NB4 (cell line): Measurements from ENCODE around the gene PSMC5.

Source experiments
- DNase-seq: peaks from one replicate; pipeline ENCODE4 v3.0.0; 2010; ENCODE audit warnings: low read depth
- H3K4me3 ChIP-seq: one replicate; pipeline ENCODE4 v1.5.1; 2011; ENCODE audit warnings: mild to moderate bottlenecking, low read depth, low read length, moderate library complexity
- CTCF ChIP-seq: IDR thresholded peaks from one replicate; pipeline ENCODE4 v1.5.1; 2012; ENCODE audit warnings: low read depth, low read length
- MAX ChIP-seq: IDR thresholded peaks from 2 replicates; pipeline ENCODE4 v1.6.1; 2011; ENCODE audit warnings: low read depth, low read length
- MYC ChIP-seq: IDR thresholded peaks from 2 replicates; pipeline ENCODE4 v1.6.1; 2011; ENCODE audit warnings: low read depth, low read length
- POLR2A ChIP-seq: IDR thresholded peaks from 2 replicates; pipeline ENCODE4 v1.6.1; 2011; ENCODE audit warnings: mild to moderate bottlenecking; ENCODE audit not compliant: insufficient read length; ENCODE audit errors: extremely low read depth

Gene PSMC5

GRCh38 chr17:63843910-63844677, 16.9 kb downstream of the PSMC5 start:
- no peak for DNase-seq
- peak overlapping the region; percentile 87 for H3K4me3 ChIP-seq
- TF ChIP-seq CTCF (no peak), MYC (no peak), MAX (no peak), POLR2A (no peak)

GRCh38 chr17:63845509-63845908, 18.3 kb downstream of the PSMC5 start:
- H3K4me3 ChIP-seq, result no peak overlapping the region
- no peak for DNase-seq
- TF ChIP-seq MAX, result no peak
- no peak for TF ChIP-seq CTCF
- no peak for TF ChIP-seq POLR2A
- no peak for TF ChIP-seq MYC

- no peak overlapping the region for H3K4me3 ChIP-seq
- TF ChIP-seq MAX (no peak), MYC (no peak), POLR2A (no peak), CTCF (no peak)
- DNase-seq, result no peak
Observed at GRCh38 chr17:63847525-63848249, 20.5 kb downstream of the PSMC5 start.

- H3K4me3 ChIP-seq, result no peak overlapping the region
- peak; percentile 43 for DNase-seq
- TF ChIP-seq POLR2A (no peak), MYC (no peak), MAX (no peak), CTCF (no peak)
Observed at GRCh38 chr17:63848834-63849689, 21.8 kb downstream of the PSMC5 start.

GRCh38 chr17:63850401-63850800, 23.2 kb downstream of the PSMC5 start:
- no peak overlapping the region for H3K4me3 ChIP-seq
- no peak for DNase-seq
- no peak for TF ChIP-seq CTCF
- no peak for TF ChIP-seq MAX
- TF ChIP-seq MYC, result no peak
- TF ChIP-seq POLR2A, result no peak
